Measurements from ENCODE around the gene RPL14.

- TF ChIP-seq CTCF (conservative IDR thresholded peaks at IDR 0.05; ENCODE audit: low read depth, low read length) (no peak), EZH2 (IDR thresholded peaks at IDR 0.05; ENCODE audit: low read length, unreplicated experiment) (no peak), EZH2phosphoT487 (IDR thresholded peaks at IDR 0.05; ENCODE audit: borderline replicate concordance, low read length) (no peak)
Measured at GRCh38 chr3:40465456-40465855, 8.3 kb downstream of the RPL14 start.

All from PC-3 (cell line).